HG02870 (cell line): ENCODE results near the gene CRB3.

Experiments
- ATAC-seq: cut with Tn5 transposase; IDR thresholded peaks from one replicate; pipeline ENCODE4 v1.9.1; 2021; ENCODE audit warnings: mild to moderate bottlenecking, moderate library complexity; ENCODE audit not compliant: unreplicated experiment

CRB3 gene

DNA sequence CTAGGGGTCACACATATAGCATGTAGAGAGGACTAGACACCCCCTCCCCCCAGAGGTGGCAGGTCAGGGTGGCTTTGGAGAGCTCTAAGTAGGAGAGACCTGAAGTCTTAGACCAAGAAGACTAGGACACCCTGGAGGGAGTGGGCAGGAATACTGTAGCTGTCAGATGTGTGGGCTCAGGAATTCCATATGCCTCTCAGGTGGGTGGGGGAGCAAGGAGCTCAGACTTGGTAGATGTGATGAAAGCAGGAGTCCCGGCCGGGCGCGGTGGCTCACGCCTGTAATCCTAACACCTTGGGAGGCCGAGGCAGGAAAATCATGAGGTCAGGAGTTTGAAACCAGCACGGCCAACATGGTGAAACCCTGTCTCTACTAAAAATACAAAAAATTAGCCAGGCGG is 1.6 kb downstream of the CRB3 start:
- no peak for ATAC-seq

DNA sequence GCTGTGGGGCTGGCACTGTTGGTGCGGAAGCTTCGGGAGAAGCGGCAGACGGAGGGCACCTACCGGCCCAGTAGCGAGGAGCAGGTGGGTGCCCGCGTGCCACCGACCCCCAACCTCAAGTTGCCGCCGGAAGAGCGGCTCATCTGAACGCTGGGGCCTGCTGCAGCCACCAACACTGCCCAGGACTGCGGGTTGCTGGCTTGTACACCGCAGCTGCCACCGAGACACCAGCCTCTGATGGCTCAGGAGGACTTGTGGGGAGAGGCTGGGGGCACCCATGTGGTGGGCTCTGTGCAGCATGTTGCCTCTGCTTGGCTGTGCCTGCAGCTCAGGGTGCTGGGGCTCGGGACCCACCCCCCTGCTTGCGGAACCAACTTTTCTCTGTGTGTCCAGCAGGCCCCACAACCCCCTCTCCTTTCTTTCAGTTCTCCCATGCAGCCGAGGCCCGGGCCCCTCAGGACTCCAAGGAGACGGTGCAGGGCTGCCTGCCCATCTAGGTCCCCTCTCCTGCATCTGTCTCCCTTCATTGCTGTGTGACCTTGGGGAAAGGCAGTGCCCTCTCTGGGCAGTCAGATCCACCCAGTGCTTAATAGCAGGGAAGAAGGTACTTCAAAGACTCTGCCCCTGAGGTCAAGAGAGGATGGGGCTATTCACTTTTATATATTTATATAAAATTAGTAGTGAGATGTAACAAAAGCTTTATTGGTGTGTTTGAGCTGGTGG is 2.6 kb downstream of the CRB3 start:
- ATAC-seq, result no peak

DNA sequence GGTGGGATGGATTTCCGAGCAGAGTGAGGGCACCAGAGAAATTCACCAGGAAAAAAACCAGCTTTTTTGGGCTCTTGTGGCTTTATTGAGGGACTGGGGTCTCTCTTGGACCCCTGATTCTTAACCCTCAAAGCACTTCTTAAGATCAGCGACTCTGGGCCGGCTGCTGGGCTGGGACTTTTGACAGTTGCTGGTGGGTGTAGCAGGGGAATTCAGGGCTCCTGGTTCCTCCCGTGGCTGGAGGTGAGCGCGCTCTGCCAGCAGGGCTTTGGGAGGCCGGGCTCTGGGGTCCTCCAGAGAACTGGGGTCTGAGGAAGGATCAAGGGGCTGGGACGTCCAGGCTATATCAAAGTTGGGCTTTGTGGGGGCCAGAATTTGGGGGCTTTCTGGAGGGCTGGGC is 3.3 kb downstream of the CRB3 start:
- ATAC-seq, result no peak

- no peak for ATAC-seq
Measured at GRCh38 chr19:6470173-6470572, 6.1 kb downstream of the CRB3 start.

DNA sequence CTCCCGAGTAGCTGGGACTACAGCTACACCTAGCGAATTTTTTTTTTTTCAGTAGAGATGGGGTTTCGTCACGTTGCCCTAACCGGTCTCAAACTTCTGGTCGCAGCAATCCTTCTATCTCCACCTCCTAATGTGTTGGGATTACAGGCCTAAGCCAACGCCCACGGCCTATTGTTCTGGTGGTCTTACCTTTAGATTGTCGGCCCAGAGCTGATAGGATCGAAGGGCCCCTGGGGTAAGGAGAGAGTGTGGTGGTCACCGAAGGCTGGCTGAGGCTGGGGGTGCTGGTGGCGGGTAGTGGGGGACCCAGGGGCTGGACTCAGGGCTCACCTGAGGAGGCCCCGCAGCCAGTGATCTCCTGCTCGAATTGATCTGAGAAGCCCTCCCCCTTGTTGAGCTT is 7.0 kb downstream of the CRB3 start:
- no peak for ATAC-seq

DNA sequence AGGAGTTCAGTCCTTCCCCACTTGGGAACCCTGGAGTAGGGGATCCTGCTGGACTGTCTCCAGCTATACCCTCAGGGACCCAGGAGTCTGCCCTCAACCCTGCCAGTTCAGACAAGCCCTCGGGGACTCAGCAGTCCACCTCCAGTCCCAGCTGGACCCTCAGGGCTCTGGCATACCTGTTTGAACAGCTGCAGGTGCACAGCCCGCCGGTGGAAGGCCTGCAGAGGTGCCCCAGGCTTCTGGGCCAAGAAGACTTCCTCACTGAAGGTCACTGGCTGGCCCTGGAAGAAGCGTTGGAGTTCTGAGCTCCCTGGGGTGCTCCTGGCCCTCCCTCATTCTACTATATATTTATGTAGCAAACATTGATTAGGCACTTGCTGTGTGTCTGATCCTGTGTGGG is 8.6 kb downstream of the CRB3 start:
- ATAC-seq, result no peak

DNA sequence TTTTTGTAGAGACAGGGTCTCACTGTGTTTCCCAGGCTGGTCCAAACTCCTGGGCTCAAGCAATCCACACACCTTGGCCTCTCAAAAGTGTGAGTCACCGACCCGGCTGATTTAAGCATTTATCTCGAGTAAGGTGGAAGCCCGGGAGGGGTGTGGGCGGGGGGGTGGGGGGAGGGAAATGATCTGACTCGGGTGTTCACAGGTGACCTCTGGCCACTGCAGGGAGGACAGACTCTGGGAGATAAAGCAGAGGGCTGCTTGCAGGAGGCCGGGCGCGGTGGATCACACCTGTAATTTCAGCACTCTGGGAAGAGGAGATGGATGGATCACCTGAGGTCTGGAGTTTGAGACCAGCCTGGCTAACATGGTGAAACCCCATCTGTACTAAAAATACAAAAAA is 9.6 kb downstream of the CRB3 start:
- no peak for ATAC-seq

DNA sequence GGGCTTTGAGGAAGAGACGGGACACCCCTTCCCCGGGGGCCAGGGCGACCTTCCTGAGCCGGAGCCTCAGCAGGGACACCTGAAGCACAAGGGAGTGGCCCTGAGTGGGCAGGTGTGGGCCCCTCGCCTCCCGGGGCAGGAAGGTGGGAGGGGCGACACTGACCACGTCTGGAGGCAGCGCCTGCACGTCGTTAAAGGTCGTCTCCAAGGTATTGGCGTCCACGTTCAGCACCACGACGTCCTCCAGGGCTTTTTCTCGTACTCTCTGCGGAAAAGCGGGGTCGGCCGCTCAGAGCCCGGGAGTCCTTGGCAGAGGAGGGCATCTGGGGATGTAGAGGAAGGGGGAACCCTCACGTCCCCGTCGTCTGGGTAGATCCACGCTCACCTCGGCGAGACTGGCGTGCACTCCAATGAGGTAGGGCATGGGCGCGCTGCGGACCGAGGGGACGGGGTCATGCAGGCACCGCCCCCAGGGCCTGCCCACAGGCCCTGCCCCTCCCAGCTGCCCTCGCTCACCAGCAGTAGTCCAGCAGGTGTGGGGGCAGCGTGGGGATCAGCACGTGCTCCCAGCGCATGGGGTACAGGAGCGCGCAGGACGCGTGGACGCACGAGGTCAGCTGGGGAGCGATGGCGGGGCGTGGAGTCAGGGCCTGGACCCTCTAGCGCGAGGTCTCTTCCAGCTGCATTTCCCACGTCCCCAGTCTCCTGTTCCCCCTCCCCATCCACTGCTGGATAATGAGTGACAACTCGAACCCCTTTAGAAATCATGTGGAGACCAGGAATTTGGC is 11.4 kb downstream of the CRB3 start:
- no peak for ATAC-seq

DNA sequence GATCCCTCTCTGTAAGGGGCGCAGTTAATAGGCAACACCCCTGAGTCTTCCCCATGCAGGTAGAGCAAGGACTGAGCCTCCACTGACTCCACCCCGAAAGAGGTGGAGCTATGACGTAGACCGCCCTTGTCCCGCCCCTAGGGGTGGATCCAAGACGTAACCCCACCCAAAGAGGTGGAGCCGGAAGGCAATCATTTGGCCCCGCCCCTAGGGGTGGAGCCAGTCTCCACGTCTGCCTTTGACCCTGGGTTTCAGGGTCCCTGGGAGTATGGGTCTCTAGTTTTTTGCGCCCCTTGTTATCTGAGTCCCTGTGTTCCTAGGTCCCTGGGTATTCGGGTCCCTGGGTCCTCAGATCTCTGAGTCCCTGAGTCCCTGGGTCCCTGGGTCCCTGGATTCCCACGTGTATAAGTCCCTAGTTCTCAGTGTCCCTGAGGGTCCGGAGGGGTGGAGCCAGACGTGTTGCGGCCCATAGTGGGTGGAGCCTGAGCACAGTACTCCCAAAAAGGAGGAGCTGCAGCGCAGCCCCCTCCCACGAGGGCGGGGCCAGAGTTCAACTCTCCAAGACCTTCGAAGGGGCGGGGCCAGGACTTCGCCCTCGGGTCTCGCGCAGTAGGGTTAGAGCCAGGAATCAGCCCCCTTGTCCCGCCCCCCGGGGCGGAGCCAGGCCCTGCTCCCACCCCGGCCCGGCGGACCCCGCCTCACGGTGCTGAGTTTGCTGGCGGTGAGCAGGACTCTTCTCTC is 12.3 kb downstream of the CRB3 start:
- no peak for ATAC-seq

GRCh38 chr19:6476896-6477431 is 12.9 kb downstream of the CRB3 start:
- ATAC-seq, result no peak

DNA sequence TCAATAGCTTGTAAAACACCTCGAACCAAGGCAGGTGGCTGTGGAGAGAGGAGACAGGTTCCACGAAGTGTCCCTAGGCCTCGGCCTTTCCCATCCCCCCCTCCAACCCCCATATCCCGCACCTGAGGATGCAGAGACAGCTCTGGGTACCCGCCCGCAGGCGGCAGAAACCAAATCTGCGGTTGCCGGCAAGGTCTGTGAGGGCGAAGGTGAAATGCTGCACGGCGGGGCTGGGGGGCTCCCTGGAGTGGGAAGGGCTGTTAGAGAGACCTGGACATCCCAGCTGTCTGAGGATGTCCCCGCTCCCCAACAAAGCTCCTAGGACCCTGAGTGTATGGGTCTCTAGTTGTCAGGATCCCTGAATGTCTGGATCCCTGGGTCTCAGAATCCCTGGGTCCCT is 14.7 kb downstream of the CRB3 start:
- ATAC-seq, result no peak

GRCh38 chr19:6479836-6480398 is 15.8 kb downstream of the CRB3 start:
- ATAC-seq, result no peak

DNA sequence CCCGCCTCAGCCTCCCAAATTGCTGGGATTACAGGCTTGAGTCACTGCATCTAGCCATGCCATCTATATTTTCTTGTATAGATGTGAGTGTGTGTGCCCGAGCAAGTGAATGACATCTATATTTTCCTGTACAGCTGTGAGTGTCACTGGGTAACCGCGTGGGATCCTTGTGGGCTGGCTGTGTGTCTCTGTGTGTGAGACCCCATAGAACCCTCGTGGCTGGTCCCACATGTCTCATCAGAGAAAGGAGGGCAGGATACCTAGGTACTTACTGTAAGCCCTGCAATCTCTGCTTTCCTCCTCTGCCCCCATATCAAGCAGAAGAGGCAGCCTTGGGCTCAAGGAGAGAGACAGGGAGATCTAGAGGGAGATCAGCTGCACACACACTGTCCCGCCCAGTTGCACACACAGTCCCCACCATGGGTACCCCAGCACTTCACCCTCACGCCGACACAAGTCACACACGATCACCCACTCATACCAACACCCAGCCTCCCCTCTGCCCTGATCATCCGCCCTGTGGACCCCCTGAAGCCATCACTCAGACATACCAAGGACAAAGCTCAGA is 16.9 kb downstream of the CRB3 start:
- ATAC-seq, result no peak

DNA sequence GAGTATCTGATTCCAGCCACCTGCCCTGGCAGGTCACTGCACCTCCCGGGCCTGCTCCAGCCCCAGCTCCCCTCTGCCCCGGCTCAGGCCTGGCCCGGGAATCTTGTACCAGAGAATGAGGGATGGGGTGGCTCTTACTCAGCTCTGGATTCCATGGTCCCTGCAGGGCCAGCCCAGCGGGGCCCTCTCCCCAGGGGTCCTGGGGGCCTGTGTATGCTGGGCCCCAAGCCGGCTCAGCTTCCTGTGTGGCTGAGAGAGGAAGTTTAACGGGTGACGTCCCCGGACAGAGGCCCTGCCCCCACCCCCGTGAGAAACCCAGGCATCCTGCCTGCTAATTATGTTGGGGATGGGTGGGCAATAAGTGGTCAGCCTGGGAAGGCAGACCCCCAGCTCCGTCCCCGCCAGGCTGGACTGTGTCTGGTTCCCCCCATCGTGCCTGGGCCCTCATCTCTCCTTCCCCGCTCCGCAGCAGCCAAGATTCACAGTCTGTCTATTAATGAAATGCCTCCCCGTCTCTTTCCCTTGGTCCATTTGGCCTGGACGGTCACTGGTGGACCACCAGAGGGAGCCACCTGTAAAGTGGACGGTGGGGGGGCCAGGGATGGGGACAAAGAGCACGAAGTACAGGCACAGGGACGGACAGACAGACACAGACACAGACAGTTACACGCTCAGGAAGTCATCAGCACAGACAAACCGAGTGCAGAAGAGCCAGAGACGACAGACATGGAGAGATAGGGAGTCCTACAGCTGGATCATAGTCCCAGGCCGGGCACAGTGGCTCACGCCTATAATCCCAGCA is 17.7 kb downstream of the CRB3 start, which contains the start of gene DENND1C:
Gene DENND1C, minus strand, starts transcription at position 247 of the 802 bp plus-strand sequence. Its CDS starts 92 bp downstream, at position 155.
- no peak for ATAC-seq

DNA sequence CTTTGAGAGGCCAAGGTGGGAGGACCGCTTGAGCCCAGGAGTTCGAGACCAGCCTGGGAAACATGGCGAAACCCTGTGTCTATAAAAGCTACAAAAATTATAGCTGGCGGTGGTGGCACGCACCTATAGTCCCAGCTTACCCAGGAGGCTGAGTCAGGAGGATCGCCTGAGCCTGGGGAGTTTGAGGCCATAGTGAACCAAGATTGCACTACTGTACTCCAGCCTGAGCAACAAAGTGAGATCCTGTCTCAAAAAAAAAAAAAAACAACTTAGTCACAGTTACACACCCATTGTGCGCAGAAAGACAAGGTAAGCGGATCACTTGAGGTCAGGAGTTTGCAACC is 18.2 kb downstream of the CRB3 start:
- ATAC-seq, result no peak

GRCh38 chr19:6483235-6483634 is 19.2 kb downstream of the CRB3 start:
- no peak for ATAC-seq

DNA sequence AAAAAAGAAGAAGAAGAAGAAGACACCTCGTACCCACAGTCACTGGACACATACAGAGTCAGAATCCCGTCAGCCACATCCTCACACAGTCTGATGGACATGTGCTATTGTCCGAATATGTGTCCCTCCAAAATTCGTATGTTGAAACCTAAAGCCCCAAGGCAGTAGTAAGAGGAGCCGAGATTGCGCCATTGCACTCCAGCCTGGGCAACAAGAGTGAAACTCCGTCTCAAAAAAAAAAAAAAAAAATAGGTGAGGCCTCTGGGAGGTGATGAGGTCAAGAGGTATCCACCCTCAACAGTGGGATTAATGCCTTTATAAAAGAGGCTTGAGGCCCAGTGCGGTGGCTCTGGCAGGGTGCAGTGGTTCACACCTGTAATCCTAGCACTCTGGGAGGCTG is 20.2 kb downstream of the CRB3 start:
- ATAC-seq, result no peak

DNA sequence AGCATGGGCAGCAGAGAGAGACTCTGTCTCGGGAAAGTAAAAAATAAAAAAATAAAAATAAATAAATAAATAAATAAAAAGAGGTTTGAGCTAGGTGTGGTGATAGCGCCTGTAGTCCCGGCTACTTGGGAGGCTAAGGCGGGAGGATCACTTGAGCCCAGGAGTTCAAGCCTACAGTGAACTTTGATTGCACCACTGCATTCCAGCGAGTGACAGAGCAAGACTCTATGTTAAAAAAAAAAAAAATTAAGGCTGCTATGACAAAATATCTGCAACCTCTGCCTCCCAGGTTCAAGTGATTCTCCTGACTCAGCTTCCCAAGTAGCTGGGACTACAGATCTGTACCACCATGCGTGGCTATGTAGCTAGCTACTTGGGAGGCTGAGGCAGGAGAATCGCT is 20.8 kb downstream of the CRB3 start:
- no peak for ATAC-seq

DNA sequence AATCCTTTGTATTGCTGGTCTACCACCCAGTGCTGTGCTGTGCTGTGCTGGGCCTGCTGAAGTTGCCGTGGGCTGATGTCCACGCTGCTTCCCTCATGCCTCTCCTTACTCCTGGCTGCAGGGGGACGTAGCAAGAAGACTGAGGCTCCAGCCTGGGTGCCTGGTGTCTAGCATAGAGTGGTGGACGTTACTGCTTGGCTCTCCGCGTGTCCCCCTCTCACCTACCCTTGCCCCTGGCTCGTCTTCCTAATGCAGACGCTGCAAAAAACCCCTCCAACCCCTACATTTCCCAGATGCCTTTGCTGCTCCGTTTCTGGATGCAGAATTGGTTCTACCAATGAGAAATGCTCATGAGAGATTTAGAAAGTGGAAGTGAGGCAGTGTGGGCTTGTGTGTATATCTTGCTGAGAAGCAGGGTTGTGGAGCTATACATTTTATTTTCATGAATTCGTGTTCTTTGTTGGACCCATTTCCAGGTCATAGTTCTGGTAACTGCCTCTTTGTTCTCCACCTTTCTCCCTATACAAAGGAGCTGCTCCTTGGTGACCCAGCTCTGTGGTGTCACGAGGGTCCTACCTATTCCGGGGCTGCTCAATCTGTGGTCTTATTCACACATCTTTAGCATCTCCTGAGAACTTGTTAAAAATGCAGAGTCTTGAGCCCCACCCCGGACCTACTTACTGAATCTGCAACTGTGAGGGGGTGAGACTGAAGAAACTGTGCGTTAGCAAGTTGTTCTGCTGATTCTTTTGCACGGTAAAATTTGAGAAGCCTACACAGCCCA is 25.4 kb downstream of the CRB3 start:
- no peak for ATAC-seq
